HFFc6 (cell line): Measurements from ENCODE around the gene NCBP1. TPM values are rescaled to one million over a fixed set of nuclear protein-coding genes. Genes with fewer than 3 reads are reported as not detected.
"Not testable (repeated sequence)": the region's sequence is repeated elsewhere in the genome, so short reads cannot be mapped to it uniquely, and the experiment has no call there.

Source experiments
- DNase-seq: peaks from one replicate; pipeline ENCODE4 v3.0.0-alpha.2; 2018
- H3K27ac Mint-ChIP-seq: 2 replicates; pipeline ENCODE4 v1.8.0; 2020; ENCODE audit warnings: mild to moderate bottlenecking, mixed read lengths
- H3K27me3 Mint-ChIP-seq: 2 replicates; pipeline ENCODE4 v1.8.0; 2021; ENCODE audit warnings: mild to moderate bottlenecking, moderate library complexity, mixed read lengths; ENCODE audit not compliant: insufficient read depth
- H3K36me3 Mint-ChIP-seq: 2 replicates; pipeline ENCODE4 v1.8.0; 2021; ENCODE audit warnings: low read depth, mixed read lengths
- H3K4me1 Mint-ChIP-seq: 2 replicates; pipeline ENCODE4 v1.8.0; 2020; ENCODE audit warnings: low read depth, mixed read lengths
- H3K4me3 Mint-ChIP-seq: 2 replicates; pipeline ENCODE4 v1.8.0; 2020; ENCODE audit warnings: mild to moderate bottlenecking, moderate library complexity, mixed read lengths
- H3K9me3 Mint-ChIP-seq: 2 replicates; pipeline ENCODE4 v1.8.0; 2020; ENCODE audit warnings: mild to moderate bottlenecking, mixed read lengths
- CTCF ChIP-seq: fragments of 200-600 bp; sonication (generic); IDR thresholded peaks from 2 replicates; pipeline ENCODE4 v1.5.0; 2021; ENCODE audit warnings: antibody characterized with exemption, mild to moderate bottlenecking
- total RNA-seq, 6 experiments: library from RNA; stranded (reverse); fragmentation: NEBNext Ultra II Directional; extraction: Animal tissue kit (Norgen Biotek cat#: 25700); gene quantifications; 2 replicates in 1 of 6; 3 replicates in 5 of 6; pipeline ENCODE4 v1.2.3, GENCODE V29; 2021

NCBP1 gene
- total RNA-seq, 6 experiments from 2014 or later, result 36.5 to 46.3 (median 41.2) TPM

GRCh38 chr9:97695995-97696802 is 62.6 kb downstream of the NCBP1 start:
- Mint-ChIP-seq H3K4me1 (peaks cover 56% of the 10 kb centered on the region), H3K9me3 (no peaks in the 10 kb centered on the region), H3K27me3 (peaks cover 5% of the 10 kb centered on the region), H3K4me3 (peak overlapping the region; percentile 96), H3K36me3 (peaks cover 12% of the 10 kb centered on the region; the same call in 1 of the 2 replicates), H3K27ac (peak overlapping the region; percentile 83)
- TF ChIP-seq CTCF, result no peak
- peak; percentile 9 for DNase-seq

GRCh38 chr9:97696803-97697601 is 63.4 kb downstream of the NCBP1 start, which contains the start of gene XPA:
XPA (minus strand) TSS chr9:97697340; CDS start chr9:97697292, 48 bp downstream.
- Mint-ChIP-seq H3K9me3 (no peaks in the 10 kb centered on the region), H3K4me1 (peaks cover 61% of the 10 kb centered on the region), H3K27ac (peak within 1 kb of the TSS; percentile 83), H3K27me3 (peaks cover 9% of the 10 kb centered on the region), H3K36me3 (peaks cover 12% of the 10 kb centered on the region; the same call in 1 of the 2 replicates), H3K4me3 (peak within 1 kb of the TSS; percentile 96)
- DNase-seq, result peak; percentile 91
- no peak for TF ChIP-seq CTCF

- H3K4me3 Mint-ChIP-seq, result peak overlapping the region; percentile 96
- DNase-seq, result no peak
- H3K36me3 Mint-ChIP-seq, result peaks cover 12% of the 10 kb centered on the region; the same call in 1 of the 2 replicates
- H3K4me1 Mint-ChIP-seq, result peaks cover 65% of the 10 kb centered on the region
- no peaks in the 10 kb centered on the region for H3K9me3 Mint-ChIP-seq
- no peak for TF ChIP-seq CTCF
- H3K27me3 Mint-ChIP-seq, result peaks cover 9% of the 10 kb centered on the region
- H3K27ac Mint-ChIP-seq, result peak overlapping the region; percentile 83; the same call in 1 of the 2 replicates
These were observed 64.2 kb downstream of the NCBP1 start for GRCh38 chr9:97697837-97698236.

- no peak for DNase-seq
- no peak overlapping the region for H3K27ac Mint-ChIP-seq
- H3K36me3 Mint-ChIP-seq, result 0 out of 2 replicates have a peak, but pooled peaks cover 8% of the 10 kb centered on the region
- peaks cover 9% of the 10 kb centered on the region for H3K27me3 Mint-ChIP-seq
- no peaks in the 10 kb centered on the region for H3K9me3 Mint-ChIP-seq
- no peak overlapping the region; the same call in 1 of the 2 replicates for H3K4me3 Mint-ChIP-seq
- no peak for TF ChIP-seq CTCF
- H3K4me1 Mint-ChIP-seq, result peaks cover 66% of the 10 kb centered on the region
These were observed 65.2 kb downstream of the NCBP1 start for GRCh38 chr9:97698865-97699264.

- not testable (repeated sequence) for H3K9me3 Mint-ChIP-seq, H3K27me3 Mint-ChIP-seq, H3K36me3 Mint-ChIP-seq, H3K27ac Mint-ChIP-seq
- Mint-ChIP-seq H3K4me3 (peak overlapping the region; percentile 57; the same call in 1 of the 2 replicates), H3K4me1 (peaks cover 66% of the 10 kb centered on the region)
- peak; percentile 22 for DNase-seq
These were observed 65.7 kb downstream of the NCBP1 start for GRCh38 chr9:97699281-97699680.

- H3K27me3 Mint-ChIP-seq, DNase-seq, H3K4me3 Mint-ChIP-seq, H3K9me3 Mint-ChIP-seq, H3K27ac Mint-ChIP-seq, H3K36me3 Mint-ChIP-seq: not testable (repeated sequence)
- H3K4me1 Mint-ChIP-seq, result peaks cover 66% of the 10 kb centered on the region
These were observed 66.2 kb downstream of the NCBP1 start for GRCh38 chr9:97699824-97700223.
